DOHH2 (cell line): ENCODE data around the gene CPA5.

Experiments
- H3F3A ChIP-seq: fragments of 200-600 bp; sonication (generic), shearing (Covaris generic); 2 replicates; pipeline ENCODE4 v1.6.0; 2016; ENCODE audit warnings: antibody characterized with exemption, mild to moderate bottlenecking; ENCODE audit not compliant: control insufficient read depth, insufficient read depth
- H3K27ac ChIP-seq: fragments of 200-600 bp; sonication (generic); 2 replicates; pipeline ENCODE4 v1.5.1; 2014; ENCODE audit warnings: low read depth, mild to moderate bottlenecking, low read length, moderate library complexity
- H3K27me3 ChIP-seq: fragments of 200-600 bp; sonication (generic); 2 replicates; pipeline ENCODE4 v1.6.1; 2014; ENCODE audit warnings: mild to moderate bottlenecking, low read length, mixed read lengths; ENCODE audit not compliant: control insufficient read depth
- H3K36me3 ChIP-seq: fragments of 200-600 bp; sonication (generic); 2 replicates; pipeline ENCODE4 v1.6.1; 2014; ENCODE audit warnings: mild to moderate bottlenecking, low read length, moderate library complexity, mixed read lengths; ENCODE audit not compliant: control insufficient read depth
- H3K4me1 ChIP-seq: fragments of 200-600 bp; sonication (generic); 2 replicates; pipeline ENCODE4 v1.6.1; 2014; ENCODE audit warnings: mild to moderate bottlenecking, low read length, mixed read lengths; ENCODE audit not compliant: control insufficient read depth
- H3K4me2 ChIP-seq: fragments of 200-600 bp; sonication (generic); 2 replicates; pipeline ENCODE4 v1.6.0; 2014; ENCODE audit warnings: mild to moderate bottlenecking, low read length, moderate library complexity
- H3K4me3 ChIP-seq: fragments of 200-600 bp; sonication (generic); 2 replicates; pipeline ENCODE4 v1.5.1; 2014; ENCODE audit warnings: mild to moderate bottlenecking, low read length, mixed read lengths
- H3K79me2 ChIP-seq: fragments of 200-600 bp; sonication (generic); 2 replicates; pipeline ENCODE4 v1.6.1; 2014; ENCODE audit warnings: mild to moderate bottlenecking, low read length, mixed read lengths; ENCODE audit not compliant: control insufficient read depth
- H3K9me2 ChIP-seq: fragments of 200-600 bp; sonication (generic); replicated peaks from 2 replicates; pipeline ENCODE4 v1.6.1; 2014; ENCODE audit warnings: mild to moderate bottlenecking, low read length, mixed read lengths; ENCODE audit not compliant: control insufficient read depth
- H3K9me3 ChIP-seq: fragments of 200-600 bp; sonication (generic); 2 replicates; pipeline ENCODE4 v1.6.1; 2014; ENCODE audit warnings: antibody characterized with exemption, low read length, mixed read lengths; ENCODE audit not compliant: control insufficient read depth, insufficient read depth
- H4K20me1 ChIP-seq: fragments of 200-600 bp; sonication (generic); 2 replicates; pipeline ENCODE4 v1.6.0; 2014; ENCODE audit warnings: low read depth, mild to moderate bottlenecking, antibody characterized with exemption, low read length, moderate library complexity; ENCODE audit not compliant: control insufficient read depth, insufficient read depth
- EZH2phosphoT487 ChIP-seq: fragments of 200-600 bp; sonication (generic); IDR thresholded peaks from 2 replicates; pipeline ENCODE4 v1.6.1; 2017; ENCODE audit warnings: borderline replicate concordance, mild to moderate bottlenecking, antibody characterized with exemption, low read length, moderate library complexity, mixed read lengths
- TF ChIP-seq, protein P1 (sequence below): fragments of 200-600 bp; sonication (generic); IDR thresholded peaks from one replicate; pipeline ENCODE4 v1.5.1; 2014; ENCODE audit warnings: antibody characterized with exemption, mild to moderate bottlenecking, low read depth, low read length; ENCODE audit not compliant: poor library complexity, severe bottlenecking

Gene CPA5

DNA sequence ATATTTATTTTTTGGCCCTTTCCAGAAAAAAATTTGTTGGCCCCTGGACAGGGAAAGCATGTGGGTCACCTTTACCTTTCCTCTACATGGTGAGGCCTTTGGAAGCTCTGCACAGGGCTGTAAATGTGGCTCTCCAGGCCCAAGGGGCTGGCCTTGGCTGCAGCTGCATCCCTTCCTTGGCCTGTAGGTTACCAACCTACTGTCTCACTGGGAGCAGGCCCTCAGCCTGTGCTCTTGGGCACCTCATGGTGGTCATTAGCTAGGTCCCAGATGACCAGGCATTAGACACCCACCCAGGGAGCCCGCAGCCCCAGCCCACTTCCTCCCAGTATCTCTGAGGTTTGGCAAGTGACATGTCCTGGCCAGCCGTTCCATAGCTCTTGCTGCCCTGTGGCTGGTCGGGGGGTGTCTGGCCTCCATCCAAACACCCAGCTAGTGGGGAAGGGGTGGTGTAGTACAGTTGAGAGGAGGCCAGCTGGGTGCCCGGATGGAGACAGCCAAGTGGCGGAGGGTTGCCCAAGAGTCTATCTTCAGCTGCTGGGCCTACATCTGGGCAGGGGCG is 7.1 kb upstream of the CPA5 start:
- no peaks in the 10 kb centered on the region for H3K9me3 ChIP-seq
- no peaks in the 10 kb centered on the region for H3K4me1 ChIP-seq
- H3K36me3 ChIP-seq: no peaks in the 10 kb centered on the region
- no peak overlapping the region for H3K4me2 ChIP-seq
- peaks cover 2% of the 10 kb centered on the region; the same call in 1 of the 2 replicates for H3K27me3 ChIP-seq
- H3K27ac ChIP-seq: no peak overlapping the region
- no peaks in the 10 kb centered on the region for H3K9me2 ChIP-seq
- H3K79me2 ChIP-seq: no peaks in the 10 kb centered on the region
- H3F3A ChIP-seq: no peaks in the 10 kb centered on the region
- H3K4me3 ChIP-seq: no peak overlapping the region
- TF ChIP-seq, protein P1, sequence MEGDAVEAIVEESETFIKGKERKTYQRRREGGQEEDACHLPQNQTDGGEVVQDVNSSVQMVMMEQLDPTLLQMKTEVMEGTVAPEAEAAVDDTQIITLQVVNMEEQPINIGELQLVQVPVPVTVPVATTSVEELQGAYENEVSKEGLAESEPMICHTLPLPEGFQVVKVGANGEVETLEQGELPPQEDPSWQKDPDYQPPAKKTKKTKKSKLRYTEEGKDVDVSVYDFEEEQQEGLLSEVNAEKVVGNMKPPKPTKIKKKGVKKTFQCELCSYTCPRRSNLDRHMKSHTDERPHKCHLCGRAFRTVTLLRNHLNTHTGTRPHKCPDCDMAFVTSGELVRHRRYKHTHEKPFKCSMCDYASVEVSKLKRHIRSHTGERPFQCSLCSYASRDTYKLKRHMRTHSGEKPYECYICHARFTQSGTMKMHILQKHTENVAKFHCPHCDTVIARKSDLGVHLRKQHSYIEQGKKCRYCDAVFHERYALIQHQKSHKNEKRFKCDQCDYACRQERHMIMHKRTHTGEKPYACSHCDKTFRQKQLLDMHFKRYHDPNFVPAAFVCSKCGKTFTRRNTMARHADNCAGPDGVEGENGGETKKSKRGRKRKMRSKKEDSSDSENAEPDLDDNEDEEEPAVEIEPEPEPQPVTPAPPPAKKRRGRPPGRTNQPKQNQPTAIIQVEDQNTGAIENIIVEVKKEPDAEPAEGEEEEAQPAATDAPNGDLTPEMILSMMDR: no peak
- TF ChIP-seq EZH2phosphoT487: no peak
- H4K20me1 ChIP-seq: no peaks in the 10 kb centered on the region

DNA sequence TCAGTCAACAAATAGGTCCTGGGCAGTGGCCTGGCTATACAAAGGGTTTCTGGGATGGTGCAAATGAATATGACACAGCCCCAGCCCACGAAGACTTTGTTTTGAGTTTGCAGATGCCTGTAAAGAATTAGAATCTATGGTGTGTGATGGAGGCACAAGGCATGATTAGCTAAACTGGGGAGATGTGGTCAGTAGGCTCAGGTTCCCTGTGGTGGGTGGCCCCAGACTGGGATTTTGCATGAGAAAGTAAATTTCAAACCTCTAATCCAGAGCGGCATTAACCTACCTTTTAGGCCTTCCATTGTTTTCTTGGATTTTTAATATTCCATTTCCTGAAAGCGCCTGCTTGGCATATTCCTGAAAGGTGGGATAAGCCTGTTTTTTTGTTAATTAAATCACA is 6.4 kb upstream of the CPA5 start:
- TF ChIP-seq EZH2phosphoT487: no peak
- TF ChIP-seq, protein P1: no peak
- Histone ChIP-seq H3K27me3 (peaks cover 2% of the 10 kb centered on the region; the same call in 1 of the 2 replicates), H3K36me3 (no peaks in the 10 kb centered on the region), H4K20me1 (no peaks in the 10 kb centered on the region), H3F3A (no peaks in the 10 kb centered on the region), H3K4me2 (no peak overlapping the region), H3K79me2 (no peaks in the 10 kb centered on the region), H3K4me3 (no peak overlapping the region), H3K27ac (no peak overlapping the region), H3K4me1 (no peaks in the 10 kb centered on the region), H3K9me3 (no peaks in the 10 kb centered on the region), H3K9me2 (no peaks in the 10 kb centered on the region)

DNA sequence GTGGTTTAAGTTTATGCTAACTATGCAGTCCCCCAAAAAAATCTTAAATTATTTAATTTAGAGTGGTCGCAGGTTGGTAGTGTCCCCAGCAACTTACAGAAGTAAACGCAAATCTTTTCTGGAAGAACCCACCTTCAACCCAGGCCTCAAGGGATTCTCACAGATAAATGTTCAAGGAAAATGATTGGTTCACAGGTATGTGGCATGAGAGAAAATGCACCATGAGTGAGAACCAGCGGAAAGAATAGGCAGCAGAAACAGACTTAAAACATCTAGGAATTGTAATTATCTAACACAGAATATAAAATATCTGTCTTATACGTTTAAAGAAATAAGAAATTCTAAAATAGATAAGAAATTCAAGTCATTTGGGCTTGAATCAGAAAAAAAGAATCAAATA is 2.7 kb upstream of the CPA5 start:
- Histone ChIP-seq H3F3A (no peaks in the 10 kb centered on the region), H3K79me2 (no peaks in the 10 kb centered on the region), H3K4me1 (no peaks in the 10 kb centered on the region), H3K9me3 (no peaks in the 10 kb centered on the region), H3K9me2 (no peaks in the 10 kb centered on the region), H4K20me1 (no peaks in the 10 kb centered on the region), H3K27me3 (peaks cover 2% of the 10 kb centered on the region; the same call in 1 of the 2 replicates), H3K36me3 (no peaks in the 10 kb centered on the region), H3K4me3 (no peak overlapping the region), H3K4me2 (no peak overlapping the region), H3K27ac (no peak overlapping the region)
- TF ChIP-seq, protein P1: no peak
- no peak for TF ChIP-seq EZH2phosphoT487
